Superior temporal gyrus (tissue), 1 donor: ENCODE data around the gene STRN4.
"Not testable (repeated sequence)": the region's sequence is repeated elsewhere in the genome, so short reads cannot be mapped to it uniquely, and the experiment has no call there.

ENCODE experiments used
- DNase-seq: peaks from one replicate; pipeline ENCODE4 v3.0.0-alpha.2; 2016; ENCODE audit errors: extremely low spot score

The STRN4 gene

GRCh38 chr19:46746281-46747057, at the start of gene STRN4:
Gene STRN4 (minus strand): TSS chr19:46746450. CDS start chr19:46746430, 20 bp downstream.
- DNase-seq = no peak

- DNase-seq = no peak
Measured at GRCh38 chr19:46791944-46792343, 45.7 kb upstream of the STRN4 start.

GRCh38 chr19:46789371-46789770, 43.1 kb upstream of the STRN4 start:
- no peak for DNase-seq

- no peak for DNase-seq
Measured at GRCh38 chr19:46788968-46789338, 42.7 kb upstream of the STRN4 start.

GRCh38 chr19:46788262-46788967, 42.2 kb upstream of the STRN4 start, which contains the start of gene SLC1A5:
Gene SLC1A5 (minus strand): TSS chr19:46788594. CDS start chr19:46787965, 629 bp downstream.
- DNase-seq = peak; percentile 33

- DNase-seq = no peak
Measured at GRCh38 chr19:46787331-46788261, 41.3 kb upstream of the STRN4 start.

GRCh38 chr19:46787040-46787330, 40.7 kb upstream of the STRN4 start:
- DNase-seq = no peak

GRCh38 chr19:46786236-46787039, 40.2 kb upstream of the STRN4 start:
- no peak for DNase-seq

- DNase-seq = no peak
Measured at GRCh38 chr19:46785980-46786235, 39.7 kb upstream of the STRN4 start.

- DNase-seq = no peak
Measured at GRCh38 chr19:46785054-46785979, 39.1 kb upstream of the STRN4 start.

GRCh38 chr19:46784262-46785053, 38.2 kb upstream of the STRN4 start:
- DNase-seq = no peak

GRCh38 chr19:46783670-46784069, 37.4 kb upstream of the STRN4 start:
- DNase-seq = no peak

- DNase-seq = no peak
Measured at GRCh38 chr19:46782355-46783019, 36.2 kb upstream of the STRN4 start.

- not testable (repeated sequence) for DNase-seq
Measured at GRCh38 chr19:46777956-46778645, 31.9 kb upstream of the STRN4 start.

GRCh38 chr19:46776927-46777911, 31.0 kb upstream of the STRN4 start:
- DNase-seq = no peak

- no peak for DNase-seq
Measured at GRCh38 chr19:46775642-46776258, 29.5 kb upstream of the STRN4 start.

GRCh38 chr19:46773018-46773399, 26.8 kb upstream of the STRN4 start:
- no peak for DNase-seq
